ENCODE results near the gene CACNA2D4. TPM values are rescaled to one million over a fixed set of nuclear protein-coding genes. Genes with fewer than 3 reads are reported as not detected.

The CACNA2D4 gene
- total RNA-seq, result 7.3 TPM
- polyA plus RNA-seq (ENCODE audit: insufficient read depth, low read depth, low replicate concordance), result 2.5 TPM
- long read RNA-seq, donor 1, result 0 reads
- long read RNA-seq, donor 2, result 0 reads
- long read RNA-seq, donor 3, partial matches to known transcripts, result 0 of 2 reads
- long read RNA-seq, donor 3, other reads (novel, unspliced or antisense), result 0 of 2 reads
- long read RNA-seq, donor 4, result 0 reads
- long read RNA-seq, donor 5, result 0 reads
- long read RNA-seq, donor 6, partial matches to known transcripts, result 0 of 3 reads
- long read RNA-seq, donor 6, other reads (novel, unspliced or antisense), result 0 of 3 reads
- long read RNA-seq, donor 7, partial matches to known transcripts, result 0 of 2 reads
- long read RNA-seq, donor 7, other reads (novel, unspliced or antisense), result 2 of 2 reads
- long read RNA-seq, donor 8, result 0 reads
- long read RNA-seq, donor 9, result 0 reads
- long read RNA-seq, donor 10, result 0 reads

GRCh38 chr12:1918081-1918883, at the start of gene CACNA2D4:
Gene CACNA2D4, minus strand, starts transcription at chr12:1918652. Its CDS starts 179 bp downstream, at chr12:1918473.
- Histone ChIP-seq H3K27ac (ENCODE audit: low read depth in 2 of 2, low read length in 2 of 2) (no peak within 1 kb of the TSS), H3K9me3 (ENCODE audit: control insufficient read depth in 2 of 3, insufficient read depth in 1 of 3, low read length in 3 of 3) (no peaks in the 10 kb centered on the region), H3K4me1 (ENCODE audit: control insufficient read depth in 2 of 3, insufficient read depth in 2 of 3, low read depth in 1 of 3, low read length in 3 of 3) (no peaks in the 10 kb centered on the region), H3K36me3 (ENCODE audit: control insufficient read depth in 2 of 3, insufficient read depth in 3 of 3, low read length in 3 of 3) (no peaks in the 10 kb centered on the region), H3K27me3 (ENCODE audit: control insufficient read depth, insufficient read depth, low read length) (no peaks in the 10 kb centered on the region), H3K9ac (ENCODE audit: low read length in 3 of 3) (no peak within 1 kb of the TSS), H3K4me3 (ENCODE audit: low read length in 3 of 3) (no peak within 1 kb of the TSS)
- no peak for TF ChIP-seq CTCF (IDR thresholded peaks at IDR 0.05; ENCODE audit: borderline replicate concordance, extremely low read depth, insufficient read depth)
- DNase-seq (no peak), FAIRE-seq (no peak)
- intact Hi-C loops (cut with DNase I), result no loop called here

- peaks cover 0 to 18% (median 14%) of the 10 kb centered on the region in 3 donors for H3K36me3 ChIP-seq (ENCODE audit: control insufficient read depth in 2 of 3, insufficient read depth in 3 of 3, low read length in 3 of 3)
- H3K9ac ChIP-seq (ENCODE audit: low read length in 3 of 3), result no peak overlapping the region
- no peak for TF ChIP-seq CTCF (IDR thresholded peaks at IDR 0.05; ENCODE audit: borderline replicate concordance, extremely low read depth, insufficient read depth)
- H3K27ac ChIP-seq (ENCODE audit: low read depth in 2 of 2, low read length in 2 of 2), result no peak overlapping the region
- H3K4me3 ChIP-seq (ENCODE audit: low read length in 3 of 3), result no peak overlapping the region
- intact Hi-C loops (cut with DNase I), result no loop called here
- H3K27me3 ChIP-seq (ENCODE audit: control insufficient read depth, insufficient read depth, low read length), result no peaks in the 10 kb centered on the region
- H3K4me1 ChIP-seq (ENCODE audit: control insufficient read depth in 2 of 3, insufficient read depth in 2 of 3, low read depth in 1 of 3, low read length in 3 of 3), result no peaks in the 10 kb centered on the region
- no peaks in the 10 kb centered on the region for H3K9me3 ChIP-seq (ENCODE audit: control insufficient read depth in 2 of 3, insufficient read depth in 1 of 3, low read length in 3 of 3)
- DNase-seq (peak in 1 of 5 donors; percentile 18), FAIRE-seq (no peak)
Measured at GRCh38 chr12:1966561-1967226, 48.2 kb upstream of the CACNA2D4 start.

GRCh38 chr12:1965916-1966315, 47.5 kb upstream of the CACNA2D4 start:
- no peak for FAIRE-seq
- intact Hi-C loops (cut with DNase I), result no loop called here
- H3K4me3 ChIP-seq (ENCODE audit: low read length in 3 of 3), result no peak overlapping the region
- no peaks in the 10 kb centered on the region for H3K4me1 ChIP-seq (ENCODE audit: control insufficient read depth in 2 of 3, insufficient read depth in 2 of 3, low read depth in 1 of 3, low read length in 3 of 3)
- peaks cover 0 to 18% (median 14%) of the 10 kb centered on the region in 3 donors for H3K36me3 ChIP-seq (ENCODE audit: control insufficient read depth in 2 of 3, insufficient read depth in 3 of 3, low read length in 3 of 3)
- no peaks in the 10 kb centered on the region for H3K27me3 ChIP-seq (ENCODE audit: control insufficient read depth, insufficient read depth, low read length)
- DNase-seq, result peak in 1 of 5 donors; percentile 35
- no peak overlapping the region for H3K9ac ChIP-seq (ENCODE audit: low read length in 3 of 3)
- no peak overlapping the region for H3K27ac ChIP-seq (ENCODE audit: low read depth in 2 of 2, low read length in 2 of 2)
- no peak for TF ChIP-seq CTCF (IDR thresholded peaks at IDR 0.05; ENCODE audit: borderline replicate concordance, extremely low read depth, insufficient read depth)
- no peaks in the 10 kb centered on the region for H3K9me3 ChIP-seq (ENCODE audit: control insufficient read depth in 2 of 3, insufficient read depth in 1 of 3, low read length in 3 of 3)
